Measurements from ENCODE around the gene GRIA1.

GRIA1 gene

DNA sequence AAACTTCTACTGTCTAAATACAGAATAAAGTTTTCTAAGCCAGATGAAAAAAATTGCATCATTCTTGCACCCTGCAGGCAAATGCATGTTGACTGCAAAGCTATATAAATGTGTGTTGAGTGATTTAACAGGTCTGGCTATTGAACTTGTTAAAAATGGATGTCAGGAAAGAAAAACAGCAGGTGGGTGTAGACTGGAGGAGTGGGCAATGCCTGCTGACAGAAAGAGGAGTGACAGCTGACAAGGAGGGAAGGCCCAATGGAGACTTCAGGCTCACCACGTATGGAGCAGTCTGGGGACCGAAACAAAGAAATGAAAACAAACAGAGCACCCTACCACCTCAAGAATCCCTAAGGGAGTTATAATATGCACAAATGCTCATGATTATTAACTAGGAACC, 127.8 kb downstream of the GRIA1 start:
- DNase-seq: no peak

DNA sequence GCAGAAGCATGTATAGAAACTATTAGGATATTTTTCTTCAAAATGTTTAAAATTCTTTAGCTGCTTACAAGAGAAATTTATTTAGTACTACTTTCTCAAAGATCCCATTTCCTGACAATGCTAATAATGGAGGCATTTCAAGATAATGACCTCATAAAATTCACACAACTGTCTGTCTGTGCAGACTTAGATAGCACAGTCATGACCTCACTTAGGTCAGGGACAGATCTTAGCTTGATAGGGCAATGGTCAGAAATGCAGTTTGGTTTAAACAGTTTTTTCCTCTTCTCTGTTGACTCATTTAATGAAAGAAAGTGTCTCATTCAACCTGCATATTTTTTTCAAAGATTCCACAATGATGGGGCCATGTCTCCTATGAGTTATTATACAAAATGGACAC, 128.4 kb downstream of the GRIA1 start:
- DNase-seq: no peak

DNA sequence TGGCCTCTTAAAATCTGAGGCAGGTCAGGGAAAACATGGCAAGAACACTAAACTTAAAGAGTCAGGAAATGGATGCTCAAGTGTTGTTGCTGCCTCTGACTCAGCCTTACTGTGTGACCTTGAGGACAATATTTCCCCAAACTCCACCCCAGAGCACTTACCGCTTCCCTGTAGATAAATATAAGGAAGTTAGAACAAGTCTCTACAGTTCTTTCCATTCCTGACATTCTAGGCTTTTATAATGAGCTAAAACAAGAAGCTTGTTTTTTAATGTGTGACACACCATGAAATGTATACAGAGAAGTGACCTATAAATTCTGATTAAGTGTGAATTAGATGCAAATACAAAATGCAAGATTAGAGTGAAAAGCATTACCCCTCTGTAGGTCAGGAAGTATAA, 129.3 kb downstream of the GRIA1 start:
- DNase-seq: no peak

DNA sequence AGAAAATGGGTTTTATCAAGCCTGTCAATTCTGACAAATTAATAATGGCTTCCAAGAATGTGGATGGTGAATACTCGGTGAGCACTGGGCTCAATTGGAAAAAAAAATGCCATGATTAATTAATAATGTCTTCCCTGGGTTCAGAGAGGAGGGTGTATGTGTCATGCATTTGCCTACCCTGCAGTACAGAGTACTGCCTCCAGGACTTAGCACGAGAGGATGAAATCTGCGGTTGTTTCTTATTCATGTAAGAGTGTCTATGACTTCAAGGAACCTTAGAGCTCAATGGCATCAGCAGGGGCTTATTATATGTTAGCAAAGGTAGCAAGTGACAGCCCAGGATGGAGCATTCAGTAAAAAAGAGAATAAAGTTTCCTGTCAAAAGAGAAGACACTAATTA, 132.7 kb downstream of the GRIA1 start:
- DNase-seq: no peak

DNA sequence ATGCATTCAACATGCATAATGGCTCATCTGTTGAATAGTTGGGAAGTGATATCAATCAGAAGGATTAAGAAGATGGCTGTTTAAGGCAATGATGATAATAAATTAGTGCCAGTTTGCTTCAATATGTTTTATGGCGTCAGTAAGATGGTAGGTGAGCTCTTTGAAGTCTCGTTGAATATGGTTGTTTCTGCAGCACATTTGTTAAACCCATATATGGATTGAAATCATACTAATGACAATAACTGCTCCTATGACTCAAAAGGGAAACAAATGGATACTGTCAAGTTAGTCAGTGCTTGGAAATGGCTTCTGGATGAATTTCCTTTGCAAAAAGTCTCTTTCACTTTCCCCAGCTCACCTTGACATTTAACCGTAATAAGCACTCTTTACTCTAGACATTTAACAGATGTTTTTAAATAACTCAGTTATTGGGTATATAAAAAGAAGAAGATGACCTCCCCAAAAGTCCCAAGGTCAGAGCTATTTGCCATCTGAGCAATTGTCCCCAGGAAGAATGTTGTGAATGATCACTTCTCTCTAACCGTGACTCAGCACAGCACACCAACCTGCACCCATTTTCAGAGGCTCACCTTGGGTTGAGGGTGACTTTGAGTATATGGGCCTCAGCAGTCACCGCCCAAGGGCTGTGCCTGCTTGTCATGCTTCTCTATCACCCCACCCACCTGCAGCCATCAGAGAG, 133.4 kb downstream of the GRIA1 start:
- no peak for DNase-seq

DNA sequence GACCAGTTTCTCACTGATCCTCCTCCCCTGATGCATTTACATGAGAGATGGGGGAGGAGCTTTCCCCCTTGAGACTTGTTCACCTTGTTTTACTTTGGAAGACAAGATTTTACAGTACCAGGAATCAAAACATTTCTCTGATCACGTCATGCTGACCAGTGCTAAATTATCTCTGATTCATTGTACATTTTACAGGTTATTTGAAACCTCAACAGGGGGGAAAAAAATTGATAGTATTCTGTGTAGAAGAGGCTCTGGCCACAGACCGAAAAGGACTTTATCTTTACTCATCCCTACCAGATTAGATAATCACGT, 133.9 kb downstream of the GRIA1 start:
- no peak for DNase-seq

DNA sequence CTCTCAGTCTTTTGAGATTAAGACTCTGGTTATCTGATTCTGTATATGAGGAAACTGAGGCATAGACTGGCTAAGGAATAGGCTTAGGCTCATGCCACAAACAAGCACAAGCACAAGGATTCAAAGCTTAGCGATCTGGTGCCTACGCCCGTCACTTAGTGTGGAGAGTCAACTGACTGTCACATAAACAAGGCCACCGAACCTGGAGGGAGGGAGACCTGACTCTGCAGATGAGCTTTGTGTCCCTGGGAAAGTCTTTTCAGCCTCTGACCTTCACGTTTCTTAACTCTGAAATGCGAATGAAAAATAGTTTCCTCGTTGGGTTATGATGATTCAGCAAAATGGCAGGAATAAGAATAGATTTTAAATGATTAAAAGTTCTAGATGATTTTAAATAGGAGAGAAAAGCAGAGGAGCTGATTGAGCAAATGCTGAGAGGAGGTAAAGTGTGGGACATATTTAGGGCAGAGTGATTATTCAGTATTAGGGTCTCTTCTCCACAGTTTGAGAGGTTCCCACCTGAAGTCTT, 135.4 kb downstream of the GRIA1 start:
- DNase-seq: no peak

DNA sequence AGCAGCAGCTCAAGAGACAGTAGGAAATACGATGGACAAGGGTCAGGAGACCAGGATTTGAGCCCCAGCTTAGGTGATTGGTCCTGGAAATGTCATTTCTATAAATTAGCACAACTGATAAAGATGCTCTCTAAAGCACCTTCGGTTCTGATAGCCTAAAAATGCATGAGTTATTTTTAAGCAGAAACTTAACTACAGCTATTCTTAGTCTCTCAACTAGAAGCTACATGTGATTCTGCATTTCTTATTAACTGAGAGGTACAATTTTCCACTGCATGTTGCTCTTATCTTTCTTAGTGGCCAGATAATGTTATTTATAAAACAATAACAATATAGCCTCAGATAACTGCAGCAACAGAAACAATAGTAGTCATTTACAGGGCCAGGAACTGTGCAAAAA, 136.4 kb downstream of the GRIA1 start:
- no peak for DNase-seq

DNA sequence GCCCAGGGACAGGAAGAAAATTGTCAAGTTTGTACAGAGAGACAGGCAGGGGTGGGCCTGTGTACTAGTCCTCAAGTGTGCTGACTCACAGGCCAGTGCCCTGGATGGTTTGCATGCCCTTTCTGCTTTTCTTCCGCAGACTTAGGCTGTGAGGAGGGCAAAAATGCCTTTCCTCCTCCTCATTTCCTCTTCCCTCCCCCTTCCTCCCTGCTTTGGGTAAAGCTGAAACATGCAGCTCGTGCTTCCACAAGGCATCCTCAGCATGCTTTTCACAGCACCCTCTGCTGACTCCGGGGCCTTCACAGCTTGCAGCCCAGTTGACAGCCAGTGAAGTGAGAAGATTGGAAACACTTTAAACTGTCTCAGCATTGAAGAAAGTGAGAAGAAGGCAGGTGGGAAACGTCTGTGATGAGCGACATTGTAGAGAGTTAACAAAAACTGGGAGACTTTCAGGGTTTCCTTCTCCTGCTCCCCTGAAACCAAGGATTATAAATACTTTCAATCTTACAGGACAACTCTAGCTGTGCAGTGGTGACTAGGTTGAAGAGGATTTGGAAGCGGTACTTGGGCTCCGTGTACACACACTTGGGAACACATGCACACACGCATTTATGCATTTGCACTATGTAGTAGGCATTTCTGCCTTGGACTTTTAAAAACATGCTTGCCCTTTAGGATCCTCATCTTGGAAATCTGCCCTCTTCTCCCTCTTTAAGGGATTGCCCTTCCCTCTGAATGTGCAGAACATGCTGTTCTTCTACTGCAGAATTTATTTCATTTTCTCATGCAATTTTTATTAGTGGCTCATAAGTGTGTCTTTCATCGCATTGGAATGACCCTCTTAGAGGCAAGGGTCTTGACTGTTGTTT, 138.8 kb downstream of the GRIA1 start:
- no peak for DNase-seq

DNA sequence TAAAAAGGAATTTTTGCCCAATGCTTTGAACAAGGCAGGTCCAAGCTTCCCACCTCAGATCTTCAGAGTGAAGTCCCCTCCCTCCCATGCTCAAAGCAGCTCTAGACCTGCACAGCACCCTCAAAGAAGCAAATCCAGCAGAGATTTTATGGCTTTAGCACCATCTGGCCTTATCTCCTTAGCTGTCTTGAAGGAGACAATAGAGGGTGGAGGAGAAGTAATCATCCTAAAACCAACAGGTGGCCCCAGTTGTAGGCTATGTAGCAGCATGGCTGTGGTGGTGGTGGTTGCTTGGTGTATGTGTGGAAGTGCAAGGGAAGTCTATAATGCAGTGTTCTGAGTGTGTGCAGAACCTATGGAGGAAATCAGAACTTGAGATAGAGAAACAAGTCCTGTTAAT, 140.1 kb downstream of the GRIA1 start:
- DNase-seq: no peak

DNA sequence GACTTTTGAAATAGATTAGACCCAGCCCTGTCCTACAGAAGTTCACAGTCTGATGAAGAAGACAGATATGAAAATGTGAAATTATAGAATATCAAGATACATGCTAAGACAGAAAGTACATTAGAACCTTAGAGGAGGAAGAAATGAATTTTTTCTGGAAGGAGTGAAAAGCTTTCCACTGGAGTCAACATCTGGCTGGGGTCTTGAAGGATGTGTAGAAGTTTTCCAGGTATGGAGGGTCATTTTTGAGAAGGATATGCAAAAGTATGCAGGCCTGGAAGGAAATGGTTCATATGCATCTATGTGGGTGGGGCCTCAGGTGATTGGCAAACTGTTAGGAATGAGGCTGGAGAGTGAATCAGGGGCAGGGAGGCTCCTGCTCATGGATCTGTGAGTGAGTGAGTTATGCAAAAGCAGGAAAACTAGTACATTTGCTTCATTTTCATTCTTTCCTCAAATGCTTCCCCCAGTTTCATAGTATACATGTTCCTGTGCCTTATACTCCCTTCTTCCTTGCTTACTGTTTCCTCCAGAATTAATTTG, 142.3 kb downstream of the GRIA1 start:
- no peak for DNase-seq

DNA sequence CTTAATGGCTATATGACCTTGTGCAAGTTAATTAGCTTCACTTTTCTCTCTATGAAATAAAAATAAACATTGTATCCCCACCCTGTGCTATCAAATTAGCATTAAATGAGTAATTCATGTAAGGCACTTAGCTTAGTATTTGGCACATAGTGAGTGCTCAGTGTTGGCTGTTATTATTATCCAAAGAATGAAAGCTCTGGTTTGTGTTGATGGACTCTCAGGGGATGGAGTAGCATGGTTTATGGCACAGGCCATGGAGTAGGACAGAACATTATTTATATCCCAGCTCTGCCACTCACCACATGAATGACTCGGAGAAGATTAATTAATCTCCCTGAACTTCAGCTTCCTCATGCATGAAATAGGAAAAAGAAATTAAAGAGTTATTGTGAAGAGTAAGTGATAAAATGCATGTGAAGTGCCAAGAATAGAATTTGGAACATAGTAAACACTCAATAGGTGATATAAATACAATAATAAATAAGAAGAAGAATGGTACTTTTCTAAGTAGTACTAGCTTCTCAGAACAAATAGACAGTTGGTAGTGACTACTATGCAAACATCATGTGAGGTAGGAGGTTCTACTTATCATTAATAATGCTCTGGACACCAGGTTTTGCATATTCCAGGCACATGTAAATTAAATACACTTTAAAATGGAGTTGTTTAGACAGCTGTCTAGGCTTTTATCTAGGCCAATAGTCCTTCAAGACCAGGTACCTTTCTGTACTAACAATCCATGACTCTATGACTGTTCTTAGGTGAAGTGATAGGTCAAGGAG, 146.4 kb downstream of the GRIA1 start:
- DNase-seq: no peak

DNA sequence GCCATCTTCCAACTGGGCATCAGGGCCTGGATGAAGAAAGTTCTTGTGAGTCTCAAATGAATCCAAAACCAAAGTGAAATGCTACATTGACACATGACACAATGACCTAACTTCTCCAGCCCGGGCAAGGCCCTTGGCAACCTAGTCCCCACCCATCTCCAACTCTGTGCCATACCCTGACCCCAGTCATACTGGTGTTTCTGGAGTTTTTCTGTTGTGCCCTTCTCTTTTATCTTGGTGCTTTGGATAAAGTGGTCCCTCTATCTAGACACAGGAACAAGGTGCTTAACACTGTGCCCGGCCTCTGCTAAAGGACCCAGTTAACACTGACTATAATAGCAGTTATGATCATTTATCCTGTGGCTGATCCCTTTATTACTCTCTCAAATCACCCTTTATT, 149.8 kb downstream of the GRIA1 start:
- DNase-seq: no peak

DNA sequence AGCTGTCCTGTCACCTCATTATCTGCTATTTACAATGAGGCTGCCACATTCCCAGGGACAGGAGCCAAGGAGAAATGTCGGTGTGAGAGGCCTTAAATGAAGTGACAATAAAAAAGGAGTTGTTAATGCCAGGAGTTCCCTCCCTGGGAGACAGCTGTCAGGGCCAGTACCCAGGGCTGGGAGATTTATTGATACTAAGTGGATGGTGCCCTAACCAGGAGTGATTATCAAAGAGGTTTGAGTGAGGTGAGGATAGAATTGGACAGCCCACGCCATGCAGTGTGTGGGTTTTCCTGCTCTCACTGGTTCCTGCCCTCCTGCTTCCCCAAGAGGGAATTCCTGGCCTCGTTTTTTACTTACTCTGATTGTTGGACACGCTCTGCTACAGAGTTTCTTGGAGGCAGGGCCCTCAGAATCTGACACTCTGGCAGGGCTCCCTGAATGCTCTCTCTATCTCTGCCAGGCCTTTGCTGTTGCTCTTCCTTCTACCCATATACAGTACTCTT, 150.8 kb downstream of the GRIA1 start:
- no peak for DNase-seq

DNA sequence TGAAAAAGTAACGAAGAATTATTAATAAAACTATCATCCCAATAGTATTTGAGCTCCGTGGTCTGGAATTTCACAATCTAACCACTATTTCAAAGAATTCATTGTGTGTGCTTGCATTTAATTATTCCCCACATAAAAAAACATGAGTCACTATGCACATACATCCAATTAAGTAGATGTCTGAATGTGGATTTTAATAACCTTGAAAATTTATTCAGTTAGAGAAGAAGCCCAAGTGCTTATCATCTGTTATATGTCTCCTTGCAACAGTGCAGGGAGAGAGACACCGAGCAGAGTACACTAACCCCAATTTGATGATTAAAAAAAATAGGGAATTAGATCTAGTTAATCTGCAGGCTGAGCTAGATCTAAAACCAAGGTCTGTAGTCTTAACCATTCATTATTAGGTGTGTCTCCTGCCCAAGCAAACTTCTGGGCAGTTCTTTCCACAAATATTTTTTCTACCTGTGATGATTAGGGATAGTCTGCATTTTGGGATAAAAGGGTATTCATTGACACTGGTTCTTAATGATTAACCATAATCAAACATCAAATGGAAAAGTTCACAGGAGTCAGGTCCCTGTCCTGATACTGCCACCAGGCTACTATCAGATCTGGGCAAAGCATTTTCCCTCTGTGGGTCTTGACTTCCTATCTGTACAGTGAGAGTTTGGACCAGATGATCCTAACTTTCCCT, 164.2 kb downstream of the GRIA1 start:
- DNase-seq: no peak

DNA sequence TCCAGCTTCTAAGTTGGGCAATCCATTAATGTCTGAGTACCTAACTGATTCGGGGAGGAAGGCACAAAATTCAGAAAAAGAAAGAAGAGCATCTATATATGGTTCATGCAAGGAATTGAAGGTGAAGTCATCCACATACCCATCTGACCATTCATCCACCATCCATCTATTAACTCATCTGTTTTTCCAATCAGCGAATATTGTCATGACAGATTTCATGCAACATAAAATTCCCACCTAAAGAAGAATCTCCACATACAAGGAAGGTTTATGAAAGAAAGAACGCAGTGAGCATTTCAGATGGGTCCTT, 164.7 kb downstream of the GRIA1 start:
- DNase-seq: no peak

DNA sequence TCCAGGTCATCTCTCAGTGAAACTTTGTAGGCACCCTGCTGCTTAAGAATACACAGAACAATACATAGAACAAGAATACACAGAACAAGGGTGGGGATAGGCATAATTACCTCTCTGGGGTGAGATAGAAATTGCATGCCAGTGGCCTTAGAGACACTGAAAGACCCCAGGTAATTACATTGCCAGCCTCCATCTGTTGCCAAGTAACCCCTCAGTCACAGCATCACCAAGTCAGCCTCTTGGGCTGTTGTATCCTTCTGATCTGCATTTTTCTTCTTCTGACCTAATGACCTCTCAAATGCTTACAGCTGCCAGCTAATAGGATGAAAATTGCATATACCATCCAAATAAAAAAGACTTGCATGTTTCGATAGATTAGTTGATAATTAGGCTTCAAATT, 167.7 kb downstream of the GRIA1 start:
- DNase-seq: no peak

DNA sequence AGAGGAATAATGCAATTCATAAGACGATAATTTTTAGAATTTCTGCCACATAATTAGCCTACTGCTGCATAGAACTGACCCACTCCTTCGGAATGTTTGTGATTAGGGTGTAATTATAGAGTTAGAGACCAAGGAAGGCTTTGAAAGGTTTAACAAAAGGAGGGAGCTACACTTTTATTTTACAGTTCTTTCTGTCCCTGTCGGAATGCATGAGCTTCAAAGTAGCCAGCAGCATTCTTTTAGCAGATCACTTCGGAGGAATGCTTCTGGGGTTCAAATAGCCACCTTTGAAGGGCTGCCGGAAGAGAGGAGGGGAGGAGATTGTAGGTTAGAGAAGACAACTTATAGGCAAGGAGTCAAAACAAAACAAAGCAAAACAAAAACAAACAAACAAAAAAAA, 168.1 kb downstream of the GRIA1 start:
- DNase-seq: no peak

DNA sequence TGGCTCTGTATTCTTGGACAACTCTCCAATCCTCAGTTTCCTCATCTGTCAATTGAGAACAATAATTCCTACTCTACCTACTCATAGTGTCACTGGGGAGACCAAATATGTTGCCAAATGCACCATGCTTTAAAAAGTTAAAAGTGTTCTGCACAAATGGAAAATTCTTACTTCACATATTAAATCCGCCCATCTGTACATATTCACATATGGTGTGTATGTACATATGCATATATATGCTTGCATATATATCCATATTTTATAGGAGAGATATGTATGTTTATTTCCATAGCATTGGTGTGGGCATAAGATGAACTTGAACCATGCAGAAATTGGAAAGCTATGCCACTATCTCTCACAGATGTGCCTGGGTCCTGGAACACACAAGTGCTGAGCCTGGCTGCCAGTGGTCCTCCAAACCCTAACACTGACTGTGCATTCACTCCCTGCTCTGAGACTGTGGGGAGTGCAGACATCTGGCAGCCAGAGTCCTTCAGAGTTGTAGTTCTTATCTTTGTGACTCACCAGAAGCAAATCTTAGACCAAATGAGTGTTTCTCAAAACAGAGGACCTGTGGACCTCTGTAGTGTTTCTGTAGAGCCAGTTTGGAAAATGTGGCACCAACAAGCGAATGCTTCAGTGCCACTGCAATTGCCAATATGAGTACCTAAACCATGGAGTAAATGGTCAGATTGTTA, 168.7 kb downstream of the GRIA1 start:
- no peak for DNase-seq

DNA sequence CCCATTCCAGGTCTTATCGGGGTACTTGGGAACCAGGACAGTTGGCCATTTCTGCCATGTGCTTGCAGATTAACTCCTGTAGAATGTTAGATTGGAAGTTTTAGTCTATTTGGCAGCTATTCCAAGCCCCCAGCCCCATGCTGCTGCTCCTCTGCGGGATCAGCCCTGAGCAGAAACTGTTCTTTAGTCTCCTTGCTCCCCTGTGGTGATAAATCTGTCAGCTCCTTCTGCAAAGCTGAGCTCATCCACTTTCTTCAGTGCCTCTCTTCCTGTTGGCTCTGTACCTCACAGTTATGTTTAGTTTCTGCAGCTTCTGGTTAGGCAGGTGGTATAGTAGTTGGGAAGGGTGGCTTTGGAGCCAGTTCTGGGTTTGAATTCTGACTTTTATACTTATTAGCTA, 170.4 kb downstream of the GRIA1 start:
- no peak for DNase-seq

DNA sequence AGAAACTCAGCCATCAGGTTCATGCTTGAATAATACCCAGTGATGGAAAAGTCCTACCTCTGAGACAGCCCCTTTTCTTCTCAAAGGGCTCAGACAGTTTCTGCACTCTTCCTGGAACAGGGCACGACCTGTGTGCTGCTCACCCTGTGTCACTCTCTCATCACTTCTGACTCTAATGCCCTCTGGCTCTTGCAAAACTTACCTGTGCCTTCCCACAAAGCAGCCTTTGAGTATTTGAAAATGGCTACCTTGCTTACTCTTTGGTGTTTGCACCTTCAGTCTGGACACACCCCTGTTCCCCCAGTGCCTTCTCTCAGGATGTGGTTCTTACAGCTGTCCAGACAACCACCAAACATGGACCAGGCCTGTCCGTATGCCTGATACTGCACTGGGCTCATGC, 171.4 kb downstream of the GRIA1 start:
- DNase-seq: no peak

DNA sequence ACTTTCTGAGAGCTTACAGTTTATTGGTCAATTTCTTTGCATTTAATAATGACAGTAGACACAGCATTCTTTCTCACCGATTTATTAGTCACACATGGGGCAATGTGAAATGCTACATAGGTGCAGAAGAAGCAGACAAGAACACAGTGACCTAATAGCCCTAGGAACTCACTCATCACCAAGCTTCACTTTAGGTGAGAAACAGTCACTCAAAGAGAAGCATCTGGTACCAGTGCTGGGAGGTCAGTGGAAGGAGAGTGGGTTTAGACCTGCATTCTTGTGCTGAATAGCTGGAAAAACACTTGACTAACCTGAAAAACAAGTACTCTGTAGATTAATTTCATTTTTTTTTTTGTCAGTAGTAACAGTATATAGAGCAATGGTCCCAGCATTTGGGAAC, 179.6 kb downstream of the GRIA1 start:
- no peak for DNase-seq
